NT2/D1 (cell line): ENCODE results near the gene ZACN.
"Not testable (repeated sequence)": the region's sequence is repeated elsewhere in the genome, so short reads cannot be mapped to it uniquely, and the experiment has no call there.

Source experiments
- DNase-seq: peaks from one replicate; pipeline ENCODE4 v3.0.0-alpha.2; 2011; ENCODE audit warnings: low read depth, low spot score
- H3K27me3 ChIP-seq: 2 replicates; pipeline ENCODE4 v1.6.0; 2011; ENCODE audit warnings: mild to moderate bottlenecking; ENCODE audit not compliant: insufficient read length, insufficient read depth
- H3K36me3 ChIP-seq: 2 replicates; pipeline ENCODE4 v1.6.1; 2011; ENCODE audit warnings: mild to moderate bottlenecking, low read length, mixed read lengths; ENCODE audit not compliant: insufficient read depth, insufficient read length
- H3K4me1 ChIP-seq: 2 replicates; pipeline ENCODE4 v1.5.1; 2011; ENCODE audit not compliant: insufficient read depth, insufficient read length
- H3K4me3 ChIP-seq: 2 replicates; pipeline ENCODE4 v1.5.1; 2011; ENCODE audit warnings: low read depth; ENCODE audit not compliant: insufficient read length
- H3K9ac ChIP-seq: 2 replicates; pipeline ENCODE4 v1.6.0; 2011; ENCODE audit warnings: low read depth; ENCODE audit not compliant: insufficient read length
- H3K9me3 ChIP-seq: 2 replicates; pipeline ENCODE4 v1.5.1; 2011; ENCODE audit warnings: mild to moderate bottlenecking, low read length; ENCODE audit not compliant: insufficient read depth
- SUZ12 ChIP-seq: IDR thresholded peaks from 2 replicates; pipeline ENCODE4 v1.6.1; 2011; ENCODE audit not compliant: insufficient read length, insufficient read depth; ENCODE audit errors: extremely low read depth
- YY1 ChIP-seq: IDR thresholded peaks from 2 replicates; pipeline ENCODE4 v1.6.1; 2011; ENCODE audit not compliant: insufficient read length, insufficient read depth
- ZNF274 ChIP-seq: IDR thresholded peaks from 2 replicates; pipeline ENCODE4 v1.6.1; 2011; ENCODE audit warnings: mild to moderate bottlenecking, low read depth, low read length

The ZACN gene

GRCh38 chr17:76038050-76038449, 40.9 kb upstream of the ZACN start:
- H3K4me3 ChIP-seq: no peak overlapping the region
- no peak for DNase-seq
- H3K9ac ChIP-seq: no peak overlapping the region
- peaks cover 60% of the 10 kb centered on the region for H3K36me3 ChIP-seq
- peaks cover 7% of the 10 kb centered on the region; the same call in 1 of the 2 replicates for H3K9me3 ChIP-seq
- H3K27me3 ChIP-seq: no peaks in the 10 kb centered on the region
- H3K4me1 ChIP-seq: peaks cover 22% of the 10 kb centered on the region
- TF ChIP-seq YY1 (no peak), ZNF274 (no peak), SUZ12 (no peak)

DNA sequence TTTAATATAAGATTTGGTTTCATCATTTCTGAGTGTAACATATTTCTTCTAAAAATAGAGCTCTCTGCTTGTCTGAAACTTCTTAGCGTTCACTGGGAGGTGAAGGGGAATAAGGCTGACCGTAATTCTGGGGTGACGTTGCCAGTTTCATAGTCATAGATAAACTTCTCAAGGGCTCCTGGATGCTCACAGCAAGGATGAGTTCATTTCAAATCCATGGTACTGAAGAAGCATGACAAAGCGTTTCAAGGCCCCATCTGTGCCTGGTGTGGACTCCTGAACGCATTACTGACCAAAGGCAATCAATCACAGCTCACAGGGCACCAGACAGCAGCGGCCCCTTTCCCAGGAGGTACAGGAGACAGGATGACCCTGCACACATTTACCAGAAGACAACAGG, 39.9 kb upstream of the ZACN start:
- Histone ChIP-seq H3K36me3 (peaks cover 71% of the 10 kb centered on the region), H3K4me1 (peaks cover 22% of the 10 kb centered on the region), H3K27me3 (no peaks in the 10 kb centered on the region), H3K4me3 (no peak overlapping the region), H3K9ac (no peak overlapping the region), H3K9me3 (no peaks in the 10 kb centered on the region)
- no peak for DNase-seq
- TF ChIP-seq SUZ12 (no peak), ZNF274 (no peak), YY1 (no peak)

GRCh38 chr17:76040376-76040775, 38.6 kb upstream of the ZACN start:
- Histone ChIP-seq H3K27me3 (no peaks in the 10 kb centered on the region), H3K4me3 (no peak overlapping the region), H3K36me3 (peaks cover 84% of the 10 kb centered on the region)

GRCh38 chr17:76042868-76043267, 36.1 kb upstream of the ZACN start:
- not testable (repeated sequence) for H3K9me3 ChIP-seq, DNase-seq, H3K27me3 ChIP-seq, H3K9ac ChIP-seq, H3K4me3 ChIP-seq
- Histone ChIP-seq H3K4me1 (peaks cover 13% of the 10 kb centered on the region), H3K36me3 (peaks cover 96% of the 10 kb centered on the region)

More at GRCh38 chr17:76040376-76040775, 38.6 kb upstream of the ZACN start:
- peak; percentile 57 for DNase-seq
- H3K9ac ChIP-seq: peak overlapping the region; percentile 24
- H3K4me1 ChIP-seq: peaks cover 22% of the 10 kb centered on the region
- TF ChIP-seq SUZ12: no peak
- no peaks in the 10 kb centered on the region for H3K9me3 ChIP-seq

GRCh38 chr17:76044475-76045007, 34.4 kb upstream of the ZACN start:
- DNase-seq, H3K9ac ChIP-seq, H3K4me3 ChIP-seq, H3K9me3 ChIP-seq, H3K27me3 ChIP-seq: not testable (repeated sequence)
- peaks cover 96% of the 10 kb centered on the region for H3K36me3 ChIP-seq
- H3K4me1 ChIP-seq: peaks cover 13% of the 10 kb centered on the region

DNA sequence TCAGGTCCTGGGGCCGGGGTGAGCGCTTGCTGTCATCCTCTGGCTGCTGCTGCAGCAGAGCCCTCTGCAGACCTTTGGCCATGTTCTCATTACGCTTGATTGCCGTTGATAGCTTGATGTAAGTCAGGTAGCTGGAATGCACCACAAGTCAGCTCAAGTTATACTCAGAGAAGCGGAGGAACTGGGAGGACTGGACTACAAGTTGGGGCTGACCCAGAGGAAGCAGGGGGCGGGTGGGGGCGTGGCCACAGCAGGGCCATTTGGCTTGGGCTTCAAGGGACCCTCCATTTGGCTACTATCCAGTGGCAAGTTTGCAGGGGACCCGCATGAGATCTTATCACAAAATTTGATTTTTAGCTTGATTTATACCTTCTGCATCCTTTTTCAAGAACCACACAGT, 32.9 kb upstream of the ZACN start:
- DNase-seq: no peak
- Histone ChIP-seq H3K9ac (no peak overlapping the region), H3K4me1 (peaks cover 9% of the 10 kb centered on the region), H3K9me3 (no peaks in the 10 kb centered on the region), H3K27me3 (no peaks in the 10 kb centered on the region), H3K36me3 (peaks cover 96% of the 10 kb centered on the region), H3K4me3 (no peak overlapping the region)
- TF ChIP-seq ZNF274 (no peak), SUZ12 (no peak), YY1 (no peak)

DNA sequence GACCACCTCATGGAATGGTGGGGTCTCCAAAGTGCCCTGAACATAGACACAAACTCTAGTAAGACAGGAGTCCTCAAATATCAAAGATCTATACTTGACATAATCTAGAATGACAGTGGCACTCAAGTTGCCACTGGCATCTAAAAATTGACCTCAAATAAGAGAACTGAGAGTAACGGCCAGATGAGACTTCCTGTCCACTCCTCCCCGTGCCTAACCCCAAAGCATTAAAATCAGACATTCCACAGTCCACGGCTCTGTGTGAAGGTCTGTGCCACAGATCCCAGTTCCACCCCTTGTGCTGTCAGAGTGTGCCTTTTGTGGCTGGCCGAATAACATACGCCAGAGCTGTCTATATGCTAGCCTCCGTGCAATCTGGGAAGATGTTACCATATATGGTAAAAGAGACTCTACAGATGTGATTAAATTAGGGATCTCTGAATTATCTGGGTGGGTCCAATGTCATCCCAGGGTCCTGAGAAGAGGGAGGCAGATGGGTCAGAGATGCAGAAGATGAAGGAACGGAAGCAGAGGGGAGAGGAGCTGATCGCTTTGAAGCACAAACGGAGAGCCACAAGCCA, 30.9 kb upstream of the ZACN start:
- H3K9ac ChIP-seq: no peak overlapping the region
- no peaks in the 10 kb centered on the region for H3K27me3 ChIP-seq
- H3K9me3 ChIP-seq: no peaks in the 10 kb centered on the region
- TF ChIP-seq YY1: no peak
- no peak for TF ChIP-seq ZNF274
- TF ChIP-seq SUZ12: no peak
- H3K36me3 ChIP-seq: peaks cover 91% of the 10 kb centered on the region
- no peak overlapping the region for H3K4me3 ChIP-seq
- DNase-seq: no peak
- H3K4me1 ChIP-seq: peaks cover 5% of the 10 kb centered on the region

DNA sequence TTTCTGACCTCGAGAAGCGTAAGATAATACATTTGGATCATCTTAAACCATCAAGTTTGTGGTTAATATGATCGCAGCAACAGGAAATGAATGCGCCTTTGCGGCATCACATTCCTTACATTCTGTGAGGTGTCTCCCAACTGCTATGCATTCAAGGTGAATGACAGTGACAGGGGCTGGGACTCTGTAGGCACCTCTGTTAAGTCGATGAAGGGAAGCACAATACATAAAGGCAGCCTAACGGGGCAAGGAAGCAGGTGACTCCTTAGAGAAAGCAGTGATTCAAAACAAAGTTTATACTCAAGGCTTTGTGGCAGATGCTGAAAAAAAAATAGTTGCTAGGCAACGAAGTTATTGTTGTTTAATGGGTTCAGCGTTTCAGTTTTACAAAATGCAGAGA, 30.3 kb upstream of the ZACN start:
- peaks cover 90% of the 10 kb centered on the region for H3K36me3 ChIP-seq
- peaks cover 5% of the 10 kb centered on the region for H3K4me1 ChIP-seq
- no peak for TF ChIP-seq YY1
- no peak for TF ChIP-seq ZNF274
- TF ChIP-seq SUZ12: no peak
- H3K4me3 ChIP-seq: no peak overlapping the region
- H3K9ac ChIP-seq: no peak overlapping the region
- DNase-seq: no peak
- H3K9me3 ChIP-seq: no peaks in the 10 kb centered on the region
- H3K27me3 ChIP-seq: no peaks in the 10 kb centered on the region
